ENCODE measurements around the gene USP54.

The USP54 gene

GRCh38 chr10:73460897-73461296 is 130.2 kb downstream of the USP54 start:
- DNase-seq = no peak

- DNase-seq = no peak
Observed at GRCh38 chr10:73459683-73460314, 131.3 kb downstream of the USP54 start.

DNA sequence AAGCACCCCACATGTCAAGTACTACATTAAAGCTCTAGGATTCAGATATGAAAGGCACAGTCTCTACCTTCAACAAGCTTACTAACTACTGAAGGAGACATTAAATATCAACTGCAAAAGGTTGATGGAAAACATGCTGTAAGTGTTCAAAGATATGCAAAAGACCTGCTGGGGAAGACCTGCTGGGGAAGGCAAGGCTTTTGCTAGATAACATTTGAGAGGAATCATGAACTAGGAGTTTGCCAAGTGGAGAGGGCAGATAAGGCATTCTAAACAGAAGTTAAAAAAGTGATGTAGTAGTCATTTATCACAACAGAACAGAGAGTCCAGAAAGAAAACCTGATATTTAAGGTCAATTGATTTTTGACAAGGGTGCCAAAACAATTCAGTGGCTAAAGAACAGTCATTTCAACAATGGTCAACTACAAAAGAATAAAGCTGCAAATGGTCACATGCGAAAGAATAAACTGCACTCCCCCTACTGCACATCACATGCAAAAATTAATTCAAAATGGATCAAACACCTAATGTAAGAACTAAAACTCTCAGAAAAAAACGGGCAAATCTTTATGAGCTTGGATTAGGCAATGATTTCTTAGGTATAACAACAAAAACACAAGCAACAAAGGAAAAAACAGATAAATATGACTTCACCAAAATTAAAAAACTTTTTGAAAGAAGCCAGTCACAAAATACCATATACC is 134.8 kb downstream of the USP54 start:
- no peak for DNase-seq

DNA sequence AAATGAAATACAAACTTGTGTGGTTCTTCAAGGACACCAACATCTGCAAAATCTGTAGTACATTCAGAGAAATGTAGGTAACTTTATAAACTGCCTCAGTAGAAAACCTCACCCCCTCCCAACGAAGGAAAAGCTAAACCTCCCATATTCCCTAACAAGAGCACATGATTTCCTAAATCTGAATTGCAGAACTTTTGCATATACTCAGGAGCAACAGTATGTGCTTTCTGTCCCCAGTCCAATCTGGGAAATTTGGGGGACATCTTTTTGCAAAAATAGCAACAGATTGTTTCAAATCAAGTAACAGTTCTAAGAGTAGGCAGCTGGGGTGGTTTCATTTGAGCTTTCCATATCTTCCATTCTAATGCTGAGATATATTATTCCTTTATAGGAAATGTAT is 142.0 kb downstream of the USP54 start:
- no peak for DNase-seq

DNA sequence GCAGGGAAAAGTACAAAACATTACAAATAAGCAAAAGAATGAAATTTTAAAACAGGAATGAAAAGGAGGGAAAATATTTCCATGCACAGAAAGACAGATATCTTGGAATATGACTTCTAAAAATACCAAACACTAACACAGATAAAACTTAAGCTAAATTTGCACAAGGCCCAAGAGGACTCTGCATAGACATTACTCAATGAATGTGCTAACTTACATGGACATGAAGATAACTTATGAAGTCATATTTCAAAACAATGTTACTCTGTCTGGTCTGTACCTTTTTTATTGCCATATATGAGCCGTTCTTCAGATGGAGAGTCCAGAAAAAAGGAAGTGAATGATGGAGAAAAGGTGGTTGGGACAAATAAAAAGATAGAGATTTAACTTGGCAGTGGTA is 142.8 kb downstream of the USP54 start:
- no peak for DNase-seq

Data from CD4-positive, alpha-beta T cell treated with Interleukin-4 for 4 hours (primary cell).